Stimulated activated CD8-positive, alpha-beta memory T cell treated with anti-CD3 and anti-CD28 coated beads, Interleukin-4, amount 100 ng/mL, for 4 hours (primary cell): ENCODE results near the gene ACAP3.
A peak's percentile ranks its signal among the peaks of the same experiment; 100 is the strongest.

Source experiments
- DNase-seq, 2 donors: peaks; one replicate each; pipeline ENCODE4 v3.0.0-alpha.2; 2020; ENCODE audit warnings: low read depth in 2 of 2, low spot score in 1 of 2

The ACAP3 gene, protein sequence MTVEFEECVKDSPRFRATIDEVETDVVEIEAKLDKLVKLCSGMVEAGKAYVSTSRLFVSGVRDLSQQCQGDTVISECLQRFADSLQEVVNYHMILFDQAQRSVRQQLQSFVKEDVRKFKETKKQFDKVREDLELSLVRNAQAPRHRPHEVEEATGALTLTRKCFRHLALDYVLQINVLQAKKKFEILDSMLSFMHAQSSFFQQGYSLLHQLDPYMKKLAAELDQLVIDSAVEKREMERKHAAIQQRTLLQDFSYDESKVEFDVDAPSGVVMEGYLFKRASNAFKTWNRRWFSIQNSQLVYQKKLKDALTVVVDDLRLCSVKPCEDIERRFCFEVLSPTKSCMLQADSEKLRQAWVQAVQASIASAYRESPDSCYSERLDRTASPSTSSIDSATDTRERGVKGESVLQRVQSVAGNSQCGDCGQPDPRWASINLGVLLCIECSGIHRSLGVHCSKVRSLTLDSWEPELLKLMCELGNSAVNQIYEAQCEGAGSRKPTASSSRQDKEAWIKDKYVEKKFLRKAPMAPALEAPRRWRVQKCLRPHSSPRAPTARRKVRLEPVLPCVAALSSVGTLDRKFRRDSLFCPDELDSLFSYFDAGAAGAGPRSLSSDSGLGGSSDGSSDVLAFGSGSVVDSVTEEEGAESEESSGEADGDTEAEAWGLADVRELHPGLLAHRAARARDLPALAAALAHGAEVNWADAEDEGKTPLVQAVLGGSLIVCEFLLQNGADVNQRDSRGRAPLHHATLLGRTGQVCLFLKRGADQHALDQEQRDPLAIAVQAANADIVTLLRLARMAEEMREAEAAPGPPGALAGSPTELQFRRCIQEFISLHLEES

DNA sequence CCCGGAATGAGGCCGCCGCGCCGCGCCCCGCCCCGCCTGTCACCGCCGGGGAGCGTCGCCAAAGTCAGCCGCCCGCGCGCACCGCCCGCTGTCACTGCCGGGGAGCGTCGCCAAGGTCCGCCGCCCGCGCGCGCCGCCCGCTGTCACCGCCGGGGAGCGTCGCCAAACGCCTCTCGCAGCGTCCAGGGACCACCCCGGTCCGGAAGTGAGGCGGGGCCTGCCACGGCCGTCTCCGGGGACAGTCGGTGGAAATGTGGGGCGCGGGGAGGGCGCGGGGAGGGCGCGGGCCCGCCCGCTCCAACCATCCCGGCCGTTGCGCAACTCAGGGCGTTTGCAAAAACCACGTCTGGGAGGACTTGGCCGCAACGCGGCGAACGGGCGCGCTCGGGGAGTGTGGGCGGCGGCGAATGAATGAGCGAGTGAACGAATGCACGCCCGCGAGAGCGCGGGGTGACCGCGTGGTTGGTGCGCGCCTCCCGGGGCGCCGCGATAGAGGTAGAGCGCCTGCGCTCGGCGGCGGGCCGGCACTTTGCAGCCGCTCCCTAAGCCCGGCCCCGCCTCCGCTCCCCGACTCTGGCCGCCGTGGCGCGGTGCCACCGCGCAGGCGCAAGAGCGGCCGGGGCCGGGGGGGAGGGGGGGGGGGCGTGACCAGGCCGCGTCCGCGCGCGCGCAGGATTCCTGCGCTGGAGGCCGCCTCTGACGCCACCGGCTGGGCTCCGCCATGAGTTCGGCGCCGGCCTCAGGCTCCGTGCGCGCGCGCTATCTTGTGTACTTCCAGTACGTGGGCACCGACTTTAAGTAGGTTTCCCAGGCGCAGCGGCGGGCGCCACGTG is at the start of gene ACAP3, which contains the start of gene PUSL1:
ACAP3 (minus strand) TSS at position 8 of the 833 bp plus-strand sequence. CDS start 115 bp downstream, outside the sequence.
PUSL1 (plus strand) TSS at position 675 of the 833 bp plus-strand sequence; CDS start at position 722, 47 bp downstream.
- DNase-seq, result peak; percentile 53 to 73

DNA sequence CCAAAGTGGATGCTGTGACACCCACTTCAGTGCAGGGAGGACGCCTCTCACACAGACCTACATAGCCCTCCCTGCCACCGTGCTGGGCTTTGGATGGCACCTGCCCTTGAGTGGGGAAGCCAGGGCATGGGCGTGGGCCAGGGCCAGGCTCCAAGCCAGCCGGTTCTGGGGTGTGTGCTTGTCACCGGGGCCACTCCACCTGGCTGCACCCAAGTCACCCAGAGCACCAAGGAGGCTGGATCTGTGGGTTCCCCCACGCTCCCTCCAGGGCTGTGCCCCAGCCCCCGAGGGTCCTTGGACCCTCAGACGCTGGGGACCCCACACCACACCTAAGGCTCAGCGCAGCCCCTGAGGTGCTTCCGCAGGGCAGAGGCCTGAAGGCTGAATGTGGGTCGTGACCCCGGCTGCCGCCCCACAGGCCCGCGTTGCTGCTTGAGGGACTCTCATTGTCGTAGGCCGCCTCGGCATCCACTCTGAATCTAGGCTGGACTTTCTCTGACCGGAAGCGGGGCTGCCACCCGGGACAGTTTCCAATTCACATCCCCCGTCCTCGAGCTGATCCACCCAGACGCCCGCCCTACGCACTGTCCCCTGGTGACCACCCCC is 49.2 kb upstream of the ACAP3 start:
- DNase-seq, result no peak

DNA sequence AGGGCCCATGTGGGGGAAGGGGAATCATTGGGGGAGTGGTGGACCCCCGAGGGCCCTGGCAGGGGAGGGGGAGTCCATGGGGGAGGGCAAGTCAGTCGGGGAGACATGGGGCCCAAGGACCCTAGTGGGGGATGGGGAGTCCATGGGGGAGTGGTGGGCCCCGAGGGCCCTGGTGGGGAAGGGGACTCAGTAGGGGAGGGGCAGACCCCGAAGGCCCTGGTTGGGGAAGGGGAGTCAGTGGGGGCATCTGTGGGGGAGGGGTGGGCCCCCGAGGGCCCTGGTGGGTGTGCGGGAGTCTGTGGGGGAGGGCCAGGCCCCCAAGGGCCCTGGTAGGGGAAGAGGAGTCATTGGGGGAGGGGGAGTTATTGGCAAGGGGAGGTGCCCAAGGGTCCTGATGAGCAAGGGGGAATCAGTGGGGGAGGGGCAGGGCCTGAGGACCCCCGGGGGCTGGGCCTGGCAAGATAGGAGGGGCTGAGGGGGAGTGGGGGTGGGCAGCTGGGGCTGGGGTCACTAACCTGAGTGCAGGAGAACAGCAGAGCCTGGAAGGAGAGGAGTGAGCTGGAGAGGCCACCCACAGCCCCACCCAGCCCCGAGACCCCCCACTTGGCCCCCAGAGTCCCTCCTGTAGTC is 48.6 kb upstream of the ACAP3 start:
- DNase-seq, result no peak

DNA sequence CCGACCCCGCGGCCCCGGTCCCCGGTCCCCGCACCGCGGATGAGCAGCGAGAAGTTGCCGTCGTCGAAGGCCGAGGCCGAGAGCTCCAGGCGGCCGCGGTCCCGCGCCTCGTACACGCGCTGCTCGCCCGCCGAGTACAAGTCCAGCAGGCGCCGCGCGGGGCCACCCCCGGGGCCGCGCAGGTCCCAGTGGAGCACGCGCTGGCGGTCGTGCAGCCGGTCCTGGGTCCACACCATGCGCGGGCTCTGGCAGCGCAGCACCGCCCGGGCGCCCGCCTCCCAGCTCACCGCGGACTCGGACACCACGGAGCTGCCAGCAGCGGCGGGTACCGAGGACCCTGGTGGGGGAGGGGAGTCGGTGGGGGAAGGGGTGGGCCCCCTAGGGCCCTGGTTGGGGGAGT is 47.7 kb upstream of the ACAP3 start:
- DNase-seq, result no peak

DNA sequence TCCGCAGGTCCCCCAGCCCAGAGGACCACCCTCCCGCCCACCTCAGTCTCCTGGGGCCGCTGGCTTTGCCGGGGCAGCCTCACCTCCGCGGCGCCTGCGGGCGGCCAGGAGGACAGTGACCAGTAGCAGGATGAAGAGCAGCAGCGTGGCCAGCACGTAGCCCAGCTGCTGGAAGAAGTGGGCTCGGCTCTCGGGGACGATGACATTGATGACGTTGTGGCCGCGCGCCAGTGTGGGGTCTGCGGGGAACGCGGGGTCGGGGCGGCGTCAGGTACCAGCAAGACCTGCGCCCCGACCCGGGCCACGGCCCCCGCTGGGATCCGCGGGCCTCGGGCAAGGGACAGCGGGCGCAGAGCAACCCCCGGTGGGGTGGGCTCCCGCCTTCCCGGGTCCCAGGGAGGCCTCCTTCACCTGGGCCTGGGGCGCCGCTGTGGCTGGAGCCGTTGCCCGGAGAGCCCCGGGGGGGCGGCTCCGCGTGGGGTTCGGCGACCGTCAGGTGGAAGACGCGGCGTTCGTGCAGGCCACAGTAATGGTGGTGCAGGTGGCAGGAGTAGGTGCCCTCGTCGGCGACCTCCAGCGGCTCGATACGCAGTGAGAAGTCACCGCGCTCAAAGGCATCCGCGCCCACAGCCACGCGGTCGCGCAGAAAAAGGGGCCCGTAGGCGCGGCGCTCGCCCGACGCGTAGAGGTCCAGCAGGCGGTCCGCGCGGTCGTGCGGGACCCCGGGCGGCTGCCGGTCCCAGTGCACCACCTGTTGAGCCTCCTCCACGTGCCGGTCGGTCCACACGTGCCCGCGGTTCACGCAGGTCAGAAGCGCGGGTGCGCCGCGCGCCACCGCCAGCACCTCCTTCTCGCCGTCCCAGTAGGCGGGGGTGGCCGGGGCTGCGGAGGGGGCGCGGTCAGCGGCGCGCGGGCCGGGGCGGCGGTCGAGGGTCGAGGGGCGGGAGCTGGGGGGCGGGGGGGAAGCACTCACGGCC is 46.8 kb upstream of the ACAP3 start:
- DNase-seq, result no peak

DNA sequence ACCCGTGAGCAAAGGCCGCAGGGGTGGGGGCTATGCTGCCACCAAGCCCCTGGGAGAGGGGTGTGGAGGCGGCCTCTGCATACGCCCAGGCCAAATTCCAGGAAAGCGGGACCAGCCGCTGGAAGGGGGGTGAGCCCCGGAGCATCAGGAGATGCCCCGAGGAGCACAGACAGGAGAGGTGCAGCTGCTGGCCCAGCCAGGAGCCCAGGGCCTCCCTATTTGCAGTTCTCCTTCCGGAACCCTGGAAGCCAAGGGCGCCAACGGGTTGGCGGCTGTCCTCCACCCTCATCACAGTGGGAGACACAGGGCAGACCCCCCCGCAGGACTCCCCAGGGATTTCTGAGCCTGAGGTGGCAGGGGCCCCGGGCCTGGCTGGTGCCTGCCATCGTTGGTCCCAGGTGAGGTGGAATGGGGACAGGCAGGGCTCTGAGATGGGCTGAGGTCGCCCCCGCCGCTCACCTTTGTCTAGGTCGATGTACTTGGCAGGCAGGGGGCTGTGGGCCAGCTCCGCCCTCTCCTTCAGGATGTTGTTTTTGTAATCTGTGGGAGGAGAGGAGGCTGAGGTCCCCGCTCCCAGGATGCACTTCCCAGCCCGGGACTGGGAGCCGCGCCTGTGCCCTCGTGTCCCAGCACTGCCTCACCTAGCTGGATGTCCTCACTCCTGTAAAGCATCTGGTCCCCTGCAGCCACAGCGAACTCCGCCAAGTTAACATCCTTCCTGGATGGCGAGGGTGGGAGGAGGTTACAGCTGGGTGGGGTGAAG is 45.8 kb upstream of the ACAP3 start:
- DNase-seq, result no peak

DNA sequence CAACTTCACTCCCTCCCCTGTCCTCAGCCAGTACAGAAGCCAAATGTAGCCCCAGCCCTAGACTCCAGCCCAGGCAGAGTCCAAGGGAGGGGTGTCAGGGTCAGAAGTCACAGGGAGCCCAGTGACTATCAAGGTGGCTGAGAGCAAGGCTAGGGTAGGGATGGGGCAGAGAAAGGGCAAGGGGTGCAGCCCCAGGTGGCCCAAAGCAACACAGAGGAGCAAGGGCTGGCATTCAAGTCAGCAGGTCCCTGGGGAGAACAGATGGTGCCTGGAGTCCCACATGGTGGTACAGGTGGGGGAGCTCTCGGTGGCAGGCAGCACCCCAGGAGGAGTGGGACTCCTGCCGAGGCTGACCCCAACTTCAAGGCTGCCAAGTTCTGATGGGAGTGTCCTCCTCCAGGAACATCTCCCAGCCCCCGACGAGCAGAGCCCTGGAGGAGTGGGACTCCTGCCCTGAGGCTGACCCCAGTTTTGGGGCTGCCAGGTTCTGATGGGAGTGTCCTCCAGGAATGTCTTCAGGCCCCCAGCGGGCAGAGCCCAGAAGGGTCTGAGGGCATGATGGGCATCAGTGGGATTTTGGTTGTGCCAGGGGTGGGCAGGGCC is 45.2 kb upstream of the ACAP3 start:
- DNase-seq, result no peak

DNA sequence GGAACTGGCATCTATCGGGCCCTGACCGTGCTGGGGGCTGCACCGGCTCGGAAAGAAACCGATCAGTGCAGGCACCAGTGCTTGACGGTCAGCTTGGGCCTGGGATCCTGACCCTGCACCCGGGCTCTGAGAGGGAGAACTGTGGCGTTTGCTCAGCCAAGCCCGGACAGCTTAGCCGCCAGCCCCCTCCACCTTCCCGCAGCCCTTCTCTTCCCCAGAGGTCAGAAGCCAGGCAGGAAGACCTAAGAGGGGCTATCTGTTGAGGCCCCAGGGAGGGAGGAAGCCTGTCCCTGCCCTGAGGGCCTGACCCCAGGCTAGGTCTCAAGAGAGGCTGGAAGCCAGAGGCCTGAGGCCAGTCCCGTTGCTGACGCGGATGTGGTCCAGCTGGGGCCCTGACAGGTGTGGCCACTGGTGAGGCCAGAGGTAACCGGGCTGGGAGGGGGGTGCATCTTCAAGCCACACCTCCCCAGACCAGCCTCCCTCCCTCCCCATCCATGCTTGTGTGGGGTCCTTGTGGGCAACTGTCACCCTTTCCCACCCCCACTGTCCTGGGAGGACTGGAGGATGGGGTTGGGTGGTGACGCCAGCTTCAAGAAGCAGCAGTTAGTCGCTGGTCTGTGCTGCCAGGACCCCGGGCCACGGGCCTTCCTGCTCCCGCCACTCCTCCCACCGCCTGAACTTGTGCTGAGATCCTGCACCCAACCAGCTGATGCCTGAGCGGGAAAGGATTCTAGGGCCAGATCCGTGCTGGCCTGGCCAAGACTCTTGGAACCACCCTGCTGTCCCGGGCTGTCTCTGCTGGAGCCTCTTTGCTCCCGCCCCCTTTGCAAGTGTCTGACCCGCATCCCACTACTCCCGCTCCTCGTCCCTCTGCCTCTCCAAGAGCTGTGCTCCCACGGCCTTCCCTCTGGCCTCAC is 44.0 kb upstream of the ACAP3 start:
- no peak for DNase-seq

DNA sequence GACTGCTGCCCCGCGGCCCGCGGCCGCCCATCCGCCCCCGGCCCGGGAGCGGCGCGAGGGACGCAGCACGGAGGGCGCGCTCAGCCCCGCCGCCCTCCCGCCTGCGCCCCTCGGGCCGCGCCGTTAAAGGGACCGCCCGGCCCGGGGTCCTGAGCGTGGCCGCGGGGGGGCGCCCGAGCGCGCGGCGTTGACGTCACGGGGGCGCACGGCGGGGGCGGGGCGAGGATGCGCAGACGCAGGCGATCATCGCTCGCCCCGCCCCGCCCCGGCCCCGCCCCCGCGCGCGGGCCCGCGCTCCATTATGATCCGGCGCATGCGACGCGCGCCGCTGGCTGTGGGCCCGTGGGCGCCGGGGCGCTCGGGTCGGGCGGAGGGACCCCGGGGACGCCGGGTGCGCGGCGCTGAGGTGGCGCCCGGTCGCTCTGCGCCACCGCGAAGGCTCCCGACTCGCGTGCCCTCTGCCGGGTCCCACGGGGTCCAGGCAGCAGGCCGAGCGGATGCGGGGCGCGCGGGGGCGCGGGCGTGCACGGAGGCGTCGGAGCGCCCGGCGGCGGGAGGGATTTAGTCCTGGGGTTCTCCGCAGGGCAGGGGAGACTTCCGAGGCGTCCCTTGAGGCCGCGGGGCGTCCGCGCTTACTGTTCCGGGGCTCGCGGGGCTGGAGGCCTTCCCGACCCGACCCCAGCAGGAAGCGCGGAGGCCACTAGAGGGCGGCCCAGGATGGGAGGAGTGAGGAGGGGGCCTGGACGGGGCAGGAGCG is 41.7 kb upstream of the ACAP3 start, which contains the start of gene DVL1:
DVL1 (minus strand) TSS at position 163 of the 757 bp plus-strand sequence. CDS start 353 bp downstream, outside the sequence.
- peak in 1 of 2 donors; percentile 30 for DNase-seq

DNA sequence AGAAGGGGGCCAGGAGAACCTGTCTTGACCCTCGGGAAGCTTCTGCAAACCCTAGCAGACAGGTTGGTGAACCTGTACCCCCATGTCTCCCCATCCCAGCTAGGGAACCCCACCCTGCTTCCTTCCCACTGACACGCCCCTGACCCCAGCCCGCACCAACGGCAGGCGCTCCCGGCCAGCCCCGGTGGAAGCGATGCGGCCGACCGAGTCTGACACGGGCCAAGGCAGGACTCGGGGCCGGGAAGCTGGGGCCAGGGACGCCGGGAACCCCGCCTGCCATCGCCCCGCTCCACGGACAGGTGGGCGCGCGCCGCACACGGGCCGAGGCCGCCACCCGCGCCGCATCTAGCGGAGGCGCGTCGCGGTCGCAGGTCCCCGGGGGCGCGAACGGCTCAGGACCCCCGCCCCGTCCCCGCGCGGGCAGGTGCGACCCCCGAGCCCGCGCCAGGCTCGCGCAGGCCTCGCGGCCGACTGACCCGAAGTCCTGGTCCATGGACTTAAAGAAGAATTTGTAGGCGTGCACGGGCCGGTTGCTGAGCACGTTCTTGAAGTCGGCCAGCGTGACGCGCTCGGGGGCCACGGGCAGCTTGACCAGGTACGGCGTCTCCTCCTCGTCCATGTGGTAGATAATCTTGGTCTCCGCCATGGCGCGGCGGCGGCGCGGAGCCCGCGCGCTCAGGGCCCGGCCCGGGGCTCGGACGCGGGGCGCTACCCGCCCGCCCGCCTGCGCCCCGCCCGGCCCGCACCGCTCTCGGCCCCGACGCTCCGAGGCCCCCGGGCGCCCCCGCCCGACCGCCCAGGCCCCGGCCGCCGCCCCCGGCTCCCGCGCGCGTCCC is 40.9 kb upstream of the ACAP3 start:
- no peak for DNase-seq

DNA sequence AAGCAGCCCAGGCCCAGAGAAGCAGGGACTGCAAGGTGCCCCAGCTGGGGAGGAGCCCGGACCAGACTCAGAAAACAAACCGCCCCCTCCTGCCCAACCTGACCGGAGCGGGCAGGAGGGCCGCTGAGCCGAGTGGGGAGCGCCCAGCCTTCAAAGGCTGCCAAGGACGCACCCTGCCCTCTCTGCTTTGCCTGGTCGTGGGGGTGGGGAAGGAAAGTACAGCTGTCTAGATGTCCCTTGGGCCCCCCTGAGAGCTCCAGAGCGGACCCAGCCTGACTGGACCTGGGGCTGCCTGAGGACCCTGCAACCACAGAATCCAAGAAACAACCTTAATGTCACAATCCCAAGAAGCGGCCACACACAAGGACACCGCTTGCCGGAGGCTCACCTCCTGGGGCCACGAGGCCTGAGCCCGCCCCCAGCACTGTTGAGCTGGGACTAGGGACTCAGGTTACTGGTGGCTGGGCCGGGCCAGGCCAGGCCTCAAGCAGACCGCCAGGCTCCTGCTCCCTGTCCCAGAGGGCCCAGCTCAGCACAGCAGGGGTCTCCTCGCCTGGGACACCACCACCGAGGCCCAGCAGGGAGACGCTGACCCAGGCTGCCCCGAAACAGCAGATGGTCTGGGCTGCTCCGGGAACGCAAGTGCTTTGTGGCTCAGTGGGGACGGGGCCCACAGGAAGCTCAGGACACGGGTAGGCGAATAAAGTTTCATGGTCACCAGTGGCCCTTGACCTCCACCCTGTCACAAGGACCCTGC is 40.1 kb upstream of the ACAP3 start:
- no peak for DNase-seq

DNA sequence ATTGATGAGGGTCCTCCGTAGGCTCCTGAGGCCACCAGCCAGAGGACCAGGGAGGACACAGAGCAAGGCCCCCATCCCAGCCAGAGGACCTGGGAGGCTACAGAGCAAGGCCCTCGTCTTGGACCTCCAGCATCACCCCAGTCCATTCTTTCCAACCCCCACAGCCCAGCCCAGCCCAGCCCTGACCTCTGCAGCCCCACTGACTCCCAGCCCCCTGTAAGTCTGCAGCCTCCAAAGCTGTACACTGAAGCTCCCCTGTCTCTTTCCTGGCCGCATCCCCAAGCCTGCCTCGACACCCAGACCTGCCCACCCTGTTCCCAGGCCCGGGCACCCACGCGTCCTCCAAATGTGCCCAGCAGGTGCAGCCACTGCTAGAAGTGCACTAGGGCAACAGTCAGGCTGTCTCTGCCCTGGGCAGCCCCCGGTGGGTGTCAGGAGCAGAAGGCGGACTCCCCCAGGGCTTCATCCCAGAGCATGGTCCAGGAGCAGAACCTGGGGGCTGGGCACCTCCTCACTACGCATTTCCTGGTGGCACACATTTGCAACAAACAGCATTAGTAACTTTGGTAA is 39.4 kb upstream of the ACAP3 start:
- DNase-seq, result no peak

DNA sequence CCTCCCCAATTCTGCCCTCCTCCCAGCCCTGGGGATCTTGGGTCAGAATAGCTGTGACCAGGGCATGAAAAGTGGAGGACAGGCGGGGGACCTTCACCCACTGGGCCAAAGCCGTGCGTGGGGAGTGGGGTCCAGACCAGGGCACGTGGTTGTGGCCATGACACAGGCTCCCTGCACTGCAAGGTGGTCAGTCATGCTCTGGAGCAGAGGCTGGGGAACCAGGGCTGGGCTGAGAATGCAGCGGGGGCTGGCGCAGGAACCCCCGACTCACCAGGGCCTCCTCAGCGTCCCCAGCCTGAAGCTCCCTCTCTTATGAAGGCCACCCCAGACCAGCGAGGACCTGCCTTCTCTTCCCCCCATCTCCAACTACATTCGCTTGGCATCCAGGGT is 38.8 kb upstream of the ACAP3 start:
- DNase-seq, result no peak

DNA sequence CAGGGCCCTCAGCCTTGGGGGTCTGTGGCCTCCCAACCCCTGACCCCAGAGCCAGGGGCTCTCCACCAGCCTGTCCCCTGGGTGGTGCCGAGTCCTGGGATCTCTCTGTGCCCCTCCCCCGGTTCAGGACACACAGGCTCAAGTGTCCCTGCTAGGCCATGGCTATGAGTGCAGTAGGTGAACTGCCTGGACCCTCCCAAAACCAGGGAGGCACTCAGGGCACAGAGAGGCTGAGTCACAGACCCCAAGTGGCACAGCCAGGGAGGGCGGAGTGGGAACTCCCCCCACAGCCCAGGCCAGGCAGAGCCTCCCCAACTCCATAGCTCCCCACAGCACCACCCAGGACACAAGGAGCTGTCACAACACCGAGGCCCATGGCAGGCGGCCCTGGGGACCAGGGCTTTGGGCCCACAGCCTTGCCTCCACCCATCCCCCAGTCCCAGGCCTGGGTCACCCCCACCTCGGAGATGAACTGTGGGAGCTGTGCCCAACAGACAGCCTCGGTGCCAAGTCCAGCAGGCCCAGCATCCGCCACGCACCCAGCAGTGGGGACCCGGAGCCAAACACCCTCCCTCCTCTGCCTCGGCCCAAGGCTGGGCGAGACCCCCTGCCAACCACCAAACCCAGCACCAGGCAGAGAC is 38.2 kb upstream of the ACAP3 start:
- DNase-seq, result no peak
